GM21526 (cell line): ENCODE data around the gene P4HA3.

Source experiments
- ATAC-seq: cut with Tn5 transposase; IDR thresholded peaks from one replicate; pipeline ENCODE4 v1.9.1; 2021; ENCODE audit warnings: moderate library complexity; ENCODE audit not compliant: unreplicated experiment, low FRiP score

The P4HA3 gene

DNA sequence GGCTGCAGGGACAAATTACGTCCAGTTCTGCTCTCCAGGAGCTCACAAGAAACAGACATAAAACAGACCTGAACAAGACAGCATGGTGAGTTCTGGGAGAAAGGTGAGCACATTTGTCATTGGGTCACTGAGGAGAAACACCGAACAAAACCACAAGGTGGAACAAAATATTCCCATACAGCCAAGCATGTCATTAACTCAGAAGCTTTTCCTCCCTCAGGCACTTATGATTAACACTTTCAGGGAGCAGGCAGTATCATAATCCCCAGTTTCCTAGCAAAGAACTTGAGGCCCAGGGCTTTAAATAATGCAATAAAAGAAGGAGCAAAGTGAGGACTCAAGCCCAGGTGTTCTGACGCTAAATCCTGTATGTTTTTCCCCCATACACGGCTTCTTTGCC, 43.0 kb downstream of the P4HA3 start:
- no peak for ATAC-seq

GRCh38 chr11:74267014-74267413, 44.4 kb downstream of the P4HA3 start:
- no peak for ATAC-seq

- ATAC-seq: no peak
These were observed 46.2 kb downstream of the P4HA3 start for GRCh38 chr11:74265256-74265655.

- ATAC-seq: no peak
These were observed 48.7 kb downstream of the P4HA3 start for GRCh38 chr11:74262725-74263124.

DNA sequence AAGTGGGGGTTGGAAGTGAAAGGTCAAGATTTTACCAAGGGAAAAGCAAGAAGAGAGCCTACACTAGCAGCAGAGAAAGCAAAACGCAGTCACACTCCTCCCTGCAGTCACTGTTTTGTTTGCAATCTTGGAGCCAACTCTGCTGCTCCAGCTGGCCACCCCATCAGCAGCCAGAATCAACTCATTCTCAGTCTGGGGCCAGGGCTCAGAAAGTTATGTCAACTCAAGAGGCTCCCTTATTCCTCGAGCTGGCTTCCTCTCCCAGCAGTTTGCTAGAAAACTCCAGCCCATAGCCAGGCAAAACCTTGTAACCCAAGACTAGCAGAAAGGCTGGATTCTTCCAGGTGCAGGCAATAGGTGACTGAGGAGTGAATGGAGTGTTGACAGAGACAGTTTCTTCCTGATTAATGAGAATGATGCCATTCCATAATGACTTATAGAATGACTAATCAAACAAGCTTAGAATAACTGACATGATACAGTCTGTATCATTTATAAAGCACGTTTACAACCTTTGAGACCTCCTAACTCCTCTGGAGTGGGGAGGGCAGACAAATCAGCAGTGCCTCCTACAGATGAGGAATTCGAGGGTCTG, 53.4 kb downstream of the P4HA3 start:
- no peak for ATAC-seq

DNA sequence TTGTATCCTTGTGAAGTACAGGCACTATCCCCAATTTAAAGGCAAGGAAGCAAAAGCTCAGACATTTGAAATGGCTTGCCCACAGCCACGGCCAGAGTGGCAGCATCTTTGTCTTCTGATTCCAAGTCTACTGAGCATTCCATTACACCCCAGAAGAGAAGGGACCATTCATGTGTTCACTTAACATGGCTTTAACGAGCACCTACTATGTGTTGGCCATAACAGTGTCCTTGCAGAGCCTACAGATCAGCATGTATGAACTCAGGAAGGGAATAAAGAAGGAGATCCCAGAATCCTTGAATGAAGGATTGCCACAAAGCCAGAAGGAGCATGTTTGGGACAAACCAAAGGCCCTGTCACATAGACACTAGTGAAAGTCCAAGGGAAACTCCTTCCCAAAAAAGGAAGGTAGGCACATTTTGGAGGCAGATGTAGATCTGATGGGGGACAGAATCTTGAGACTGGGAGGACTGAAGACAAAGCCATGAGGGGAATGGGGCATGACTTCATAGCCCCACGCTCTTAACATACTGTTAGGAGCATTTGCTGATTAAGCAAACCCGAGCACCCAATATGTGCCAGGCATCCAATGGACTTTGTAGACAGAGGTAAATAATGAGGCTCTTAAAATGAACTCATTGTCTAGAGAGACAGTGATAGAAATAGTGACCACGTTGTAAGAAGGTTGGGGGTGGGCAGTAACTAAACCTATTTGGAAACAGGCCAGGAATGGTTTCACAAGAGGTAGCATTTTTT, 54.9 kb downstream of the P4HA3 start:
- ATAC-seq: no peak

GRCh38 chr11:74255741-74256375, 55.6 kb downstream of the P4HA3 start:
- ATAC-seq: peak; percentile 56

GRCh38 chr11:74253361-74253760, 58.1 kb downstream of the P4HA3 start:
- ATAC-seq: no peak

GRCh38 chr11:74249496-74249895, 61.9 kb downstream of the P4HA3 start:
- no peak for ATAC-seq

DNA sequence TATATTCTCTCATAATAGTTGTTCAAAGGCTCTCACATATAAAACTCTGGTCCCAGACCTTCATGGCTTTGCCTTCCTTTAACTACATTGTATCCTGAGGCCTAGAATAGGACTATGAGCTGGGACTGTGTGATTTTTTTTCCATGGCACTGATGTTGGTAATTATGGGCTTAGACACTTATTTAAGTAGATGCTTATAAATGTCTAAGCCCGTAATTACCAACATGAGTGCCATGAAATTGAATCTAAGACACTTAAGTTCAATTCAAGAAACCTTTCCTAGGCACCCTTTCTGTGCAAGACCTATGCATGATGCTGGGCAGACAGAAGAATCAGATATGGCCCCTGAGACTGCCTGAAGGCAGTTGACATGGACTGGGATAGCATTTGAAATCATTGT, 63.0 kb downstream of the P4HA3 start:
- no peak for ATAC-seq

DNA sequence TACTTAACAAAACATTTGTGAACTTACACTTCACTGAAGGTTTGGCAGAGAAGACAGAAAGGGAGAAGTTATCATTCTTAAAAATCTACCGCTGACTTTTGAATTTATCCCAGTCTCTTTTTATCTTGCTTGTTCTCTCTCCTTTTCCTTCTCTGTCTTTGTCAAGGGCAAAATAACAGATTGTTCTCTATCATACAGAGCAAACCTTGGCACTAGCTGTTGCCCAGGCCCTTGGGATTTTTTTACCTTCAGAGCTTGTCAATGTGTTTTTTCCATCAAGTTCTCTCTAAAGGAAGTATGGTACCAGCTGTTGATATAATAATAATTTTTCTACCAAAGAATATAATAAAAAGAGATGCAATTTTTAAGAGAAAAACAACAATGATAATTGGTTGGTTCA, 73.2 kb downstream of the P4HA3 start:
- ATAC-seq: no peak

- no peak for ATAC-seq
These were observed 73.9 kb downstream of the P4HA3 start for GRCh38 chr11:74237541-74237940.

- ATAC-seq: no peak
These were observed 76.3 kb downstream of the P4HA3 start for GRCh38 chr11:74235121-74235520.

DNA sequence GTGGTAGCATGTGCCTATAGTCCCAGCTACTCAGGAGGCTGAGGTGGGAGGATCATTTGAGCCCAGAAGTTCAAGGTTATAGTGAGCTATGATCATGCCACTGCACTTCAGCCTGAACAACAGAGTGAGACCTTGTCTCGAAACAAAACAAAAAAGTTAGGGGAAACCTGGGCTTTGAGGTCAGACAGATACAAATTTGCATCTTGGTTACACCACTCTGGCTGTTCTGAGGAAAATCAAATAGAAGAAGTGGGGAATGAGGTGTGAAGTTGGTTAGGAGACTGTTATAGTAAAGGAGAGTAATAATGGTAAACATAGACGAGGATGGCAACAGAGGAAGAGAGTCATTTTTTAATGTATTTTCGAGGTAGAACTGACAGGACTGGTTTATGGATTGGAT, 77.8 kb downstream of the P4HA3 start:
- ATAC-seq: no peak

- ATAC-seq: no peak
These were observed 79.0 kb downstream of the P4HA3 start for GRCh38 chr11:74232311-74232950.

DNA sequence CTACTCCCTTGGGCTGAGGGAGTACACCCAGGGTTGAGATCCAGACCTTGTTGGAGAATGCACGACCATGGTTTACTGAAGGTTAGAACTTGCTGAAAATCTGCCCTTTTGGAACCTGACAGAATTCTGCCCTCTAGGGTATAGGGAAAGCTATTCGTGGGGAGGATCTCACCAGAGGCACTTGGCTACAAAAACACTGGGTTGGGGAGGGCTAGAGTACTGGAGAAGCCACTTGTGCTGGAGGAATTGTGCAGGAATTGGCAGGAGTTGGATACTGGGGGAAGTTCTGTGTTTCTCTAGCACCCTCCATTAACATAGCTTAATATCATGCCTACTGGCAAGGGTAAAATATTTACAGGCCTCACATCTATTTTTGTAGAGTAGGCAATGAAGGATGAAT, 84.5 kb downstream of the P4HA3 start:
- ATAC-seq: no peak

GRCh38 chr11:74225565-74225964, 85.9 kb downstream of the P4HA3 start:
- ATAC-seq: no peak

GRCh38 chr11:74221816-74222215, 89.6 kb downstream of the P4HA3 start:
- ATAC-seq: no peak

DNA sequence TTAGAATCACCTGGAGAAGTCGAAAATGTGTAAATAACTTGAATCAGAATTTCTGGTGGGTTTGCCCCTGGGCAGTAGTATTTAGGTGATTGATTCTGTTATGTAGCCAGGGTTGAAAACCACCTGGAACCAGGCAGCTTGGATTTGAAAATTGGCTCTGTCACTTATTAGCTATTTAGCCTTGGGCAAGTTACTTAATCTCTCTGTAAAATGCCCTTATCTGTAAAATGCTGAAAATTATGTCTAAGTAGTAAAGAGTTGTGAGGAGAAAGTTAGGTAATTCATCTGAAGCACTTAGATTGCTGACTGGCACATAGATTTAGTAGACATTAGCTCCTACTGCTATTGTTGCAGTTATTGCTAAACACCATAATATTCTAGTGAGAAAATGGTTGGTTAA, 91.1 kb downstream of the P4HA3 start:
- no peak for ATAC-seq
